HCT116 (cell line): Measurements from ENCODE around the gene PCK2. TPM values are rescaled to one million over a fixed set of nuclear protein-coding genes. Genes with fewer than 3 reads are reported as not detected.

Experiments
- ATAC-seq: fragments of 200-7000 bp; cut with Tn5 transposase; 2 replicates; pipeline ENCODE4 v1.9.1; 2020; ENCODE audit warnings: mild to moderate bottlenecking, moderate library complexity
- BruUV-seq: library from RNA; stranded (reverse); fragments of 400-500 nt; replicated peaks from 2 replicates; lab custom pipeline; 2021; lab: Mats Ljungman, UMichigan
- CTCF ChIA-PET: fragments of 300-600 bp; sonication (Branson Sonifier 250); formaldehyde crosslinking; loops from one replicate; lab custom pipeline; 2021; ENCODE audit warnings: antibody characterized with exemption; lab: Charles Lee
- POLR2A ChIA-PET: fragments of 300-600, 350-600 bp; sonication (Branson Sonifier 250); formaldehyde crosslinking; loops from one replicate; lab custom pipeline; 2021; ENCODE audit warnings: antibody characterized with exemption; lab: Charles Lee
- RAD21 ChIA-PET, 2 experiments: fragments of 300-600 bp; sonication (Branson Sonifier 250); formaldehyde crosslinking; loops; one replicate each; lab custom pipeline; 2023; ENCODE audit warnings: low total read pairs in 2 of 2; ENCODE audit not compliant: uncharacterized antibody in 2 of 2, unreplicated experiment in 2 of 2, low non-redundant PET in 1 of 2; lab: Charles Lee
- DNase-seq: peaks from one replicate; pipeline ENCODE4 v3.0.0-alpha.2; 2010; ENCODE audit warnings: low read depth, low spot score
- H2AFZ ChIP-seq: fragments of 200-600 bp; shearing (Covaris generic), sonication (generic); 2 replicates; pipeline ENCODE4 v1.6.1; 2017; ENCODE audit warnings: low read depth, mixed run types, mixed read lengths, antibody characterized with exemption, low read length; ENCODE audit not compliant: poor library complexity, severe bottlenecking
- H3K27ac ChIP-seq: 2 replicates; pipeline ENCODE4 v1.5.1; 2012; ENCODE audit warnings: low read depth, low read length
- H3K27me3 ChIP-seq: fragments of 200-600 bp; sonication (generic); 2 replicates; pipeline ENCODE4 v1.6.1; 2016; ENCODE audit warnings: mixed run types, low read length, mixed read lengths; ENCODE audit not compliant: insufficient read depth
- H3K36me3 ChIP-seq, 2 experiments: fragments of 200-500 bp in 1 of 2; fragments of 200-600 bp in 1 of 2; sonication (Bioruptor generic) in 1 of 2; sonication (generic) in 1 of 2; 2 replicates each; pipeline versions ENCODE4 v1.5.1 to v1.6.1; 2014 to 2016; ENCODE audit warnings: low read length in 2 of 2, inconsistent platforms in 1 of 2, mixed read lengths in 1 of 2, mixed run types in 1 of 2; ENCODE audit not compliant: insufficient read depth in 2 of 2, control insufficient read depth in 1 of 2
- H3K4me1 ChIP-seq, 2 experiments: fragments of 200-600 bp in 1 of 2; sonication (generic) in 1 of 2; 2 replicates each; pipeline versions ENCODE4 v1.5.1 to v1.6.1; 2012 to 2017; ENCODE audit warnings: low read length in 2 of 2, inconsistent platforms in 1 of 2, mild to moderate bottlenecking in 1 of 2, mixed read lengths in 1 of 2, mixed run types in 1 of 2, moderate library complexity in 1 of 2; ENCODE audit not compliant: insufficient read depth in 2 of 2, control insufficient read depth in 1 of 2
- H3K4me2 ChIP-seq: fragments of 200-600 bp; sonication (generic); 2 replicates; pipeline ENCODE4 v1.6.1; 2017; ENCODE audit warnings: mixed run types, low read length, mixed read lengths
- H3K4me3 ChIP-seq, 2 experiments: fragments of 200-600 bp in 1 of 2; sonication (generic) in 1 of 2; replicated peaks in 1 of 2; 2 replicates each; pipeline ENCODE4 v1.5.1; 2011 to 2016; ENCODE audit warnings: low read length in 2 of 2, control low read depth in 1 of 2, low read depth in 1 of 2, mild to moderate bottlenecking in 1 of 2, mixed read lengths in 1 of 2, mixed run types in 1 of 2
- H3K79me2 ChIP-seq: fragments of 200-600 bp; sonication (generic); 2 replicates; pipeline ENCODE4 v1.6.1; 2017; ENCODE audit warnings: mild to moderate bottlenecking, mixed run types, low read length, moderate library complexity, mixed read lengths; ENCODE audit not compliant: insufficient read depth
- H3K9ac ChIP-seq: fragments of 200-600 bp; sonication (generic); 2 replicates; pipeline ENCODE4 v1.6.1; 2016; ENCODE audit warnings: low read length, mixed read lengths
- H3K9me2 ChIP-seq: fragments of 200-600 bp; sonication (generic), shearing (Covaris generic); 2 replicates; pipeline ENCODE4 v1.6.1; 2017; ENCODE audit warnings: mixed run types, mild to moderate bottlenecking, moderate library complexity; ENCODE audit not compliant: insufficient read depth
- H3K9me3 ChIP-seq, 2 experiments: fragments of 200-500 bp in 1 of 2; fragments of 200-600 bp in 1 of 2; sonication (Bioruptor generic) in 1 of 2; sonication (generic) in 1 of 2; 2 replicates each; pipeline ENCODE4 v1.6.1; 2014 to 2017; ENCODE audit warnings: low read length in 2 of 2, mixed read lengths in 2 of 2, inconsistent platforms in 1 of 2, low read depth in 1 of 2, mild to moderate bottlenecking in 1 of 2, mixed run types in 1 of 2, moderate library complexity in 1 of 2; ENCODE audit not compliant: control insufficient read depth in 1 of 2, insufficient read depth in 1 of 2
- H4K20me1 ChIP-seq: fragments of 200-600 bp; sonication (generic), shearing (Covaris generic); 2 replicates; pipeline ENCODE4 v1.6.1; 2017; ENCODE audit warnings: mixed run types, mild to moderate bottlenecking, moderate library complexity; ENCODE audit not compliant: insufficient read depth
- ATF3 ChIP-seq: IDR thresholded peaks from 2 replicates; pipeline ENCODE4 v1.6.1; 2012
- CEBPB ChIP-seq: IDR thresholded peaks from 2 replicates; pipeline ENCODE4 v1.6.1; 2012; ENCODE audit warnings: low read depth
- EZH2 ChIP-seq: fragments of 200-600 bp; sonication (generic); IDR thresholded peaks from 2 replicates; pipeline ENCODE4 v1.6.1; 2017; ENCODE audit warnings: antibody characterized with exemption, mixed run types
- EZH2phosphoT487 ChIP-seq: fragments of 200-600 bp; IDR thresholded peaks from 2 replicates; pipeline ENCODE4 v1.6.1; 2018; ENCODE audit warnings: antibody characterized with exemption, borderline replicate concordance
- FOSL1 ChIP-seq: IDR thresholded peaks from 2 replicates; pipeline ENCODE4 v1.6.1; 2012; ENCODE audit warnings: low read depth
- POLR2AphosphoS5 ChIP-seq: IDR thresholded peaks from 2 replicates; pipeline ENCODE4 v1.6.1; 2011; ENCODE audit warnings: mild to moderate bottlenecking, low read depth, low read length, moderate library complexity
- RAD21 ChIP-seq: IDR thresholded peaks from 2 replicates; pipeline ENCODE4 v1.6.1; 2012; ENCODE audit warnings: low read depth, mild to moderate bottlenecking
- REST ChIP-seq: IDR thresholded peaks from 2 replicates; pipeline ENCODE4 v1.6.1; 2012; ENCODE audit warnings: low read depth
- SIN3A ChIP-seq: IDR thresholded peaks from 2 replicates; pipeline ENCODE4 v1.6.1; 2012; ENCODE audit warnings: low read depth
- SP1 ChIP-seq: IDR thresholded peaks from 2 replicates; pipeline ENCODE4 v1.6.1; 2012; ENCODE audit warnings: low read depth
- SRF ChIP-seq: IDR thresholded peaks from 2 replicates; pipeline ENCODE4 v1.6.1; 2012; ENCODE audit warnings: low read depth
- TCF7L2 ChIP-seq: IDR thresholded peaks from 2 replicates; pipeline ENCODE4 v1.7.0; 2011; ENCODE audit warnings: borderline replicate concordance, inconsistent platforms; ENCODE audit not compliant: insufficient read depth, insufficient read length; ENCODE audit errors: extremely low read depth
- ZBTB33 ChIP-seq: IDR thresholded peaks from 2 replicates; pipeline ENCODE4 v1.6.1; 2011; ENCODE audit warnings: mild to moderate bottlenecking, low read length, moderate library complexity; ENCODE audit not compliant: insufficient replicate concordance; ENCODE audit errors: extremely low read depth
- ZFX ChIP-seq: fragments of 450-650 bp; IDR thresholded peaks from 2 replicates; pipeline ENCODE4 v1.6.1; 2017
- intact Hi-C: fragments of 100-400 bp; cut with micrococcal nuclease; formaldehyde crosslinking; loops from 2 replicates; pipeline ENCODE4 v1.10.0; 2022
- total RNA-seq: library from RNA; stranded (reverse); gene quantifications from one replicate; pipeline ENCODE4 v1.2.1, GENCODE V29; 2021; ENCODE audit not compliant: unreplicated experiment

PCK2 gene
- total RNA-seq, 1 experiment from 2014 or later, result 94.1 TPM

GRCh38 chr14:24075485-24076301 lies 18.4 kb upstream of the PCK2 start:
- no peaks in the 10 kb centered on the region for H3K36me3 ChIP-seq
- H3K4me2 ChIP-seq, result no peak overlapping the region
- ATAC-seq, result no peak
- H3K9me3 ChIP-seq, result no peaks in the 10 kb centered on the region
- no peak overlapping the region for H3K9ac ChIP-seq
- no peaks in the 10 kb centered on the region for H3K27me3 ChIP-seq
- BruUV-seq, result no TSS peak
- H2AFZ ChIP-seq, result no peak overlapping the region
- ChIA-PET RAD21 (no interaction called here), CTCF (no interaction called here), POLR2A (interaction anchor here (1.5 kb wide), 1 partner anchor 19 kb away, joined by 5 read pairs; the partner anchor contains the start of gene PCK2)
- TF ChIP-seq REST (no peak), EZH2 (no peak), EZH2phosphoT487 (no peak), CEBPB (no peak), SP1 (no peak), ATF3 (no peak), SIN3A (no peak), ZFX (no peak), RAD21 (no peak), ZBTB33 (no peak), POLR2AphosphoS5 (no peak), FOSL1 (no peak), SRF (no peak), TCF7L2 (no peak)
- H3K79me2 ChIP-seq, result no peaks in the 10 kb centered on the region
- intact Hi-C loops, result no loop called here
- H3K4me3 ChIP-seq, result no peak overlapping the region
- H3K9me2 ChIP-seq, result no peaks in the 10 kb centered on the region
- no peak overlapping the region for H3K27ac ChIP-seq
- peaks cover 9 to 13% of the 10 kb centered on the region in 2 experiments for H3K4me1 ChIP-seq
- no peaks in the 10 kb centered on the region for H4K20me1 ChIP-seq
- no peak for DNase-seq
